Osteoblast (primary cell): ENCODE measurements around the gene ATAD3B. TPM values are rescaled to one million over a fixed set of nuclear protein-coding genes. Genes with fewer than 3 reads are reported as not detected.
"Not testable (repeated sequence)": the region's sequence is repeated elsewhere in the genome, so short reads cannot be mapped to it uniquely, and the experiment has no call there.

Experiments
- DNase-seq: peaks from one replicate; pipeline ENCODE4 v3.0.0; 2011; ENCODE audit warnings: low spot score, mixed read lengths; ENCODE audit not compliant: insufficient read length; ENCODE audit errors: missing footprints
- H2AFZ ChIP-seq: 2 replicates; pipeline ENCODE4 v1.6.0; 2011; ENCODE audit warnings: mild to moderate bottlenecking, low read length
- H3K27ac ChIP-seq: 2 replicates; pipeline ENCODE4 v1.5.1; 2011; ENCODE audit warnings: mild to moderate bottlenecking, low read depth, low read length, moderate library complexity
- H3K27me3 ChIP-seq: 2 replicates; pipeline ENCODE4 v1.6.0; 2012; ENCODE audit warnings: mild to moderate bottlenecking, control low read depth, inconsistent platforms, low read length, moderate library complexity; ENCODE audit not compliant: insufficient read depth
- H3K36me3 ChIP-seq: 2 replicates; pipeline ENCODE4 v1.5.1; 2011; ENCODE audit warnings: mild to moderate bottlenecking, low read length, control low read depth, moderate library complexity; ENCODE audit not compliant: insufficient read depth
- H3K4me1 ChIP-seq: 2 replicates; pipeline ENCODE4 v1.5.1; 2011; ENCODE audit warnings: mild to moderate bottlenecking, low read length, control low read depth, moderate library complexity; ENCODE audit not compliant: insufficient read depth
- H3K4me2 ChIP-seq: 2 replicates; pipeline ENCODE4 v1.6.0; 2011; ENCODE audit warnings: mild to moderate bottlenecking, low read length; ENCODE audit not compliant: insufficient read depth
- H3K4me3 ChIP-seq: fragments of 200-600 bp; sonication (generic); 3 replicates; pipeline ENCODE4 v1.5.1; 2012; ENCODE audit warnings: mild to moderate bottlenecking, low read length, inconsistent platforms; ENCODE audit not compliant: insufficient read depth
- H3K79me2 ChIP-seq: 2 replicates; pipeline ENCODE4 v1.6.0; 2012; ENCODE audit warnings: mild to moderate bottlenecking, low read length, control low read depth, inconsistent platforms; ENCODE audit not compliant: insufficient read depth
- H3K9me3 ChIP-seq: 2 replicates; pipeline ENCODE4 v1.5.1; 2011; ENCODE audit warnings: low read depth, low read length, control low read depth
- H4K20me1 ChIP-seq: 2 replicates; pipeline ENCODE4 v1.6.0; 2012; ENCODE audit warnings: mild to moderate bottlenecking, low read length, control low read depth; ENCODE audit not compliant: insufficient read depth
- CTCF ChIP-seq: IDR thresholded peaks from 2 replicates; pipeline ENCODE4 v1.5.1; 2011; ENCODE audit warnings: mild to moderate bottlenecking, low read depth, low read length, moderate library complexity; ENCODE audit errors: extremely low read depth
- total RNA-seq: library from RNA; depleted of rRNA; stranded (reverse); fragments of >200 nt; gene quantifications from 2 replicates; pipeline ENCODE4 v1.2.3, GENCODE V29; 2012

The ATAD3B gene
- total RNA-seq, 1 donor, result 14.5 TPM

GRCh38 chr1:1451696-1452364 is 19.7 kb upstream of the ATAD3B start:
- Histone ChIP-seq H3K36me3 (no peaks in the 10 kb centered on the region), H3K9me3 (no peaks in the 10 kb centered on the region), H3K4me3 (no peak overlapping the region), H3K4me1 (no peaks in the 10 kb centered on the region), H4K20me1 (no peaks in the 10 kb centered on the region), H3K27me3 (no peaks in the 10 kb centered on the region), H3K4me2 (no peak overlapping the region), H3K79me2 (no peaks in the 10 kb centered on the region), H2AFZ (no peak overlapping the region), H3K27ac (no peak overlapping the region)
- peak; percentile 58 for DNase-seq
- TF ChIP-seq CTCF, result no peak

- H3K27me3 ChIP-seq, DNase-seq, H3K9me3 ChIP-seq, H3K4me2 ChIP-seq, H3K4me1 ChIP-seq, H3K27ac ChIP-seq, H3K4me3 ChIP-seq, H4K20me1 ChIP-seq, H2AFZ ChIP-seq, H3K79me2 ChIP-seq, H3K36me3 ChIP-seq: not testable (repeated sequence)
Observed at GRCh38 chr1:1452365-1452739, 19.2 kb upstream of the ATAD3B start.

- Histone ChIP-seq H4K20me1 (no peaks in the 10 kb centered on the region), H3K36me3 (no peaks in the 10 kb centered on the region), H2AFZ (no peak overlapping the region), H3K27ac (no peak overlapping the region), H3K79me2 (no peaks in the 10 kb centered on the region), H3K4me2 (no peak overlapping the region), H3K4me1 (no peaks in the 10 kb centered on the region), H3K4me3 (no peak overlapping the region), H3K27me3 (no peaks in the 10 kb centered on the region), H3K9me3 (no peaks in the 10 kb centered on the region)
- no peak for DNase-seq
- no peak for TF ChIP-seq CTCF
Observed at GRCh38 chr1:1452882-1453281, 18.7 kb upstream of the ATAD3B start.

GRCh38 chr1:1454286-1455056 is 17.1 kb upstream of the ATAD3B start:
- H4K20me1 ChIP-seq, H3K27me3 ChIP-seq, H3K4me1 ChIP-seq, DNase-seq, H3K9me3 ChIP-seq, H3K79me2 ChIP-seq, H2AFZ ChIP-seq, H3K4me2 ChIP-seq, H3K4me3 ChIP-seq, H3K27ac ChIP-seq, H3K36me3 ChIP-seq: not testable (repeated sequence)

GRCh38 chr1:1455366-1455884 is 16.1 kb upstream of the ATAD3B start:
- no peaks in the 10 kb centered on the region for H3K36me3 ChIP-seq
- peak; percentile 41 for DNase-seq
- no peaks in the 10 kb centered on the region for H3K9me3 ChIP-seq
- no peak overlapping the region for H3K27ac ChIP-seq
- no peak overlapping the region for H3K4me2 ChIP-seq
- H3K27me3 ChIP-seq, result no peaks in the 10 kb centered on the region
- H3K79me2 ChIP-seq, result no peaks in the 10 kb centered on the region
- no peaks in the 10 kb centered on the region for H4K20me1 ChIP-seq
- no peak overlapping the region for H2AFZ ChIP-seq
- H3K4me1 ChIP-seq, result no peaks in the 10 kb centered on the region
- H3K4me3 ChIP-seq, result no peak overlapping the region
- no peak for TF ChIP-seq CTCF

GRCh38 chr1:1455934-1456333 is 15.6 kb upstream of the ATAD3B start:
- H3K4me1 ChIP-seq, H3K9me3 ChIP-seq: not testable (repeated sequence)

More at GRCh38 chr1:1455934-1456333, 15.6 kb upstream of the ATAD3B start:
- not testable (repeated sequence) for H2AFZ ChIP-seq, H3K27ac ChIP-seq, H3K79me2 ChIP-seq, H3K27me3 ChIP-seq, H3K36me3 ChIP-seq, H4K20me1 ChIP-seq, DNase-seq, H3K4me3 ChIP-seq, H3K4me2 ChIP-seq
